K562 (cell line): ENCODE measurements around the gene WDR55. TPM values are rescaled to one million over a fixed set of nuclear protein-coding genes. Genes with fewer than 3 reads are reported as not detected.

ENCODE experiments used
- CHCHD3 ChIP-seq: fragments of 250-450 bp; sonication (Bioruptor Pico); IDR thresholded peaks from 2 replicates; pipeline ENCODE4 v2.1.2; 2022; ENCODE audit warnings: mild to moderate bottlenecking
- EP400 ChIP-seq: fragments of 450-650 bp; IDR thresholded peaks from 2 replicates; pipeline ENCODE4 v1.6.1; 2017; ENCODE audit warnings: antibody characterized with exemption, mild to moderate bottlenecking, moderate library complexity
- FOXA3 ChIP-seq, 2 experiments: fragments of 450-650 bp in 1 of 2; sonication (generic) in 1 of 2; formaldehyde crosslinking; IDR thresholded peaks in 1 of 2; conservative IDR thresholded peaks in 1 of 2; 2 replicates each; pipeline versions ENCODE4 v1.4.0 to v1.8.0; 2020 to 2022; ENCODE audit warnings: mild to moderate bottlenecking in 2 of 2, missing genetic modification reagents in 1 of 2
- KLF10 ChIP-seq: fragments of 250-450 bp; sonication (Bioruptor Pico); IDR thresholded peaks from 2 replicates; pipeline ENCODE4 v1.6.1; 2021; ENCODE audit warnings: matching md5 sums
- L3MBTL2 ChIP-seq: fragments of 450-650 bp; IDR thresholded peaks from 2 replicates; pipeline ENCODE4 v1.6.1; 2016; ENCODE audit warnings: mild to moderate bottlenecking, moderate library complexity
- NFRKB ChIP-seq: fragments of 450-650 bp; IDR thresholded peaks from 2 replicates; pipeline ENCODE4 v1.6.1; 2016; ENCODE audit warnings: low read depth
- RAD51 ChIP-seq: fragments of 450-650 bp; IDR thresholded peaks from 2 replicates; pipeline ENCODE4 v1.7.1; 2016; ENCODE audit warnings: low read depth, mild to moderate bottlenecking, borderline replicate concordance
- RBM15 ChIP-seq: fragments of 200-400 bp; formaldehyde crosslinking; IDR thresholded peaks from 2 replicates; pipeline ENCODE4 v1.6.1; 2018; ENCODE audit warnings: mild to moderate bottlenecking, low read length, moderate library complexity; ENCODE audit not compliant: insufficient read depth
- STAT5B ChIP-seq: fragments of 250-450 bp; sonication (Bioruptor Pico); IDR thresholded peaks from 2 replicates; pipeline ENCODE4 v1.8.0; 2021; ENCODE audit warnings: mild to moderate bottlenecking, inconsistent platforms
- YBX1 ChIP-seq: fragments of 450-650 bp; IDR thresholded peaks from 2 replicates; pipeline ENCODE4 v1.7.1; 2016; ENCODE audit warnings: mild to moderate bottlenecking
- YY1 ChIP-seq, 3 experiments: IDR thresholded peaks; 2 replicates each; pipeline ENCODE4 v1.6.1; 2011; ENCODE audit warnings: low read length in 2 of 3, mild to moderate bottlenecking in 2 of 3, moderate library complexity in 2 of 3, borderline replicate concordance in 1 of 3, control low read depth in 1 of 3, low read depth in 1 of 3; ENCODE audit not compliant: insufficient read depth in 3 of 3, insufficient replicate concordance in 2 of 3, control insufficient read depth in 1 of 3, insufficient read length in 1 of 3; ENCODE audit errors: extremely low read depth in 1 of 3
- polyA plus RNA-seq, 8 experiments: library from polyadenylated mRNA; depleted of rRNA in 4 of 8; stranded (reverse) in 5 of 8; unstranded in 3 of 8; fragments of >200 nt; fragmentation: Nextera tagmentation in 2 of 8; fragmentation: Illumina TruSeq in 1 of 8; extraction: Ambion mirVana in 2 of 8; extraction: Trizol in 1 of 8; gene quantifications; 2 replicates each; pipeline versions ENCODE4 v1.2.1 to v1.2.3, GENCODE V29; 2011 to 2014; ENCODE audit warnings: inconsistent platforms in 1 of 8, missing spikeins in 1 of 8
- total RNA-seq, 7 experiments: library from RNA; depleted of rRNA in 6 of 7; stranded (reverse); fragments of >200 nt in 6 of 7; fragmentation: Illumina TruSeq in 2 of 7; extraction: Trizol in 2 of 7; gene quantifications; 2 replicates each; pipeline versions ENCODE4 v1.2.1 to v1.2.3, GENCODE V29; 2011 to 2021; ENCODE audit warnings: low replicate concordance in 1 of 7
- TF ChIP-seq, protein P1 (sequence below): fragments of 250-450 bp; sonication (Bioruptor Pico); IDR thresholded peaks from 2 replicates; pipeline ENCODE4 v1.4.0; 2020; ENCODE audit warnings: mild to moderate bottlenecking, moderate library complexity, borderline replicate concordance
- TF ChIP-seq, protein P2 (sequence below), 2 experiments: fragments of 150-350 bp in 1 of 2; IDR thresholded peaks; 2 replicates each; pipeline ENCODE4 v1.6.1; 2012 to 2016; ENCODE audit warnings: low read depth in 2 of 2, low read length in 2 of 2, mild to moderate bottlenecking in 1 of 2, moderate library complexity in 1 of 2
- TF ChIP-seq, protein P3 (sequence below): fragments of 250-450 bp; sonication (Bioruptor Pico); IDR thresholded peaks from 2 replicates; pipeline ENCODE4 v1.8.0; 2021; ENCODE audit warnings: moderate library complexity, mild to moderate bottlenecking, inconsistent platforms
- TF ChIP-seq, protein P4 (sequence below): fragments of 450-650 bp; IDR thresholded peaks from one replicate; pipeline ENCODE4 v1.6.1; 2018; ENCODE audit warnings: mild to moderate bottlenecking, moderate library complexity; ENCODE audit not compliant: partially characterized antibody
- TF ChIP-seq, protein P5 (sequence below): sonication (generic); formaldehyde crosslinking; IDR thresholded peaks from 2 replicates; pipeline ENCODE4 v1.8.0; 2022; ENCODE audit warnings: missing genetic modification reagents, mild to moderate bottlenecking, moderate library complexity, borderline replicate concordance

Gene WDR55
- total and polyA plus RNA-seq, 9 of the 15 experiments (the other 6 are each of a cell fraction or from before 2014, with no cell fraction given): 5.2 to 45.0 (median 29.3) TPM

DNA sequence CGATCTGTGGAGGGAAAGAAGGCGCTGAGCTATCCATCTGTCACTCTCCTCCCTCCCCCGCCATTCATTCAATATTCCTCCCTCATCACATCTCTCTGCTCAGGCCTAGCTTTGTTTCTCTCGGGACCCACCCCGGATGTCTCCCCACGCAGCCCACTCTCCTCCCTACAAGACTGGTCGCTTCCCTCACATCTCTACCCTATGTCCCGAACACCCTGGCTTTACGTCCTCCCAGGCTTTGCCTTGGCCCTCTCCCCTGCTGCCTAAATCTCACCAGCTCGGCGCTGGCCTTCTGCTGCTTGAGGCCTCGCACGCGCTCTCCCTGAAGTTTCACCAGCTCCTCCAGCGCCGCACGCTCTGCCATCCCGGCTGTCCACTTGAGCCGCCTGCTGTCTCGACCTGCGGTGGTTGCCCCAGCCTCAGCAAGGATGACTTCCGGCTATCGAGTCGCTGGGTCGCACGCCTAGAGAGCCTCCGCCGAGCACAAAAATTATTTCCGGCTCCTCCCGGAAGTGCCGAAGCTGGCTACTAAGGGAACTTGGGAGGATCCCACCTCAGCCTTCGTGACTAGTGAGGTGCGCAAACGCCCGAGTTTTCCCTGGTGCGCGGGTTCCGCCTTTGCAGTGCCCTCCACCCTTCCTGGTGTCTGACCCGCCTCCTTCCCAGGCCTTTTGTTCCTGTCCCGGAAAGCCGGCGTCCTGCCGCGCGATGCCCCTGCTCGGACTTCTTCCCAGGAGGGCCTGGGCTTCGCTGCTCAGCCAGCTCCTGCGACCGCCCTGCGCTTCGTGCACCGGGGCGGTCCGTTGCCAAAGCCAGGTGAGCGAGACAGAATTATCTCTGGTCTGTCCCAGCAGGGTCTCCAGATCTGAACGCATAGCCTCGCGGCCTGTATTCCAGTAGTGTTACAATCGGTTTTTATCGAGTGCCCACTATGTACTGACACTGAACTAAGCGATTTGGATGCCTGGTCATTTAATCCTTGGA lies 26.5 kb downstream of the WDR55 start, which contains the start of the genes HARS1 and HARS2 (continued):
- TF ChIP-seq, protein P1, sequence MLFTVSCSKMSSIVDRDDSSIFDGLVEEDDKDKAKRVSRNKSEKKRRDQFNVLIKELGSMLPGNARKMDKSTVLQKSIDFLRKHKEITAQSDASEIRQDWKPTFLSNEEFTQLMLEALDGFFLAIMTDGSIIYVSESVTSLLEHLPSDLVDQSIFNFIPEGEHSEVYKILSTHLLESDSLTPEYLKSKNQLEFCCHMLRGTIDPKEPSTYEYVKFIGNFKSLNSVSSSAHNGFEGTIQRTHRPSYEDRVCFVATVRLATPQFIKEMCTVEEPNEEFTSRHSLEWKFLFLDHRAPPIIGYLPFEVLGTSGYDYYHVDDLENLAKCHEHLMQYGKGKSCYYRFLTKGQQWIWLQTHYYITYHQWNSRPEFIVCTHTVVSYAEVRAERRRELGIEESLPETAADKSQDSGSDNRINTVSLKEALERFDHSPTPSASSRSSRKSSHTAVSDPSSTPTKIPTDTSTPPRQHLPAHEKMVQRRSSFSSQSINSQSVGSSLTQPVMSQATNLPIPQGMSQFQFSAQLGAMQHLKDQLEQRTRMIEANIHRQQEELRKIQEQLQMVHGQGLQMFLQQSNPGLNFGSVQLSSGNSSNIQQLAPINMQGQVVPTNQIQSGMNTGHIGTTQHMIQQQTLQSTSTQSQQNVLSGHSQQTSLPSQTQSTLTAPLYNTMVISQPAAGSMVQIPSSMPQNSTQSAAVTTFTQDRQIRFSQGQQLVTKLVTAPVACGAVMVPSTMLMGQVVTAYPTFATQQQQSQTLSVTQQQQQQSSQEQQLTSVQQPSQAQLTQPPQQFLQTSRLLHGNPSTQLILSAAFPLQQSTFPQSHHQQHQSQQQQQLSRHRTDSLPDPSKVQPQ (CRISPR knock-in tag): no peak
- TF ChIP-seq RBM15: no peak
- no peak for TF ChIP-seq CHCHD3
- no peak for TF ChIP-seq STAT5B
- TF ChIP-seq, protein P2, sequence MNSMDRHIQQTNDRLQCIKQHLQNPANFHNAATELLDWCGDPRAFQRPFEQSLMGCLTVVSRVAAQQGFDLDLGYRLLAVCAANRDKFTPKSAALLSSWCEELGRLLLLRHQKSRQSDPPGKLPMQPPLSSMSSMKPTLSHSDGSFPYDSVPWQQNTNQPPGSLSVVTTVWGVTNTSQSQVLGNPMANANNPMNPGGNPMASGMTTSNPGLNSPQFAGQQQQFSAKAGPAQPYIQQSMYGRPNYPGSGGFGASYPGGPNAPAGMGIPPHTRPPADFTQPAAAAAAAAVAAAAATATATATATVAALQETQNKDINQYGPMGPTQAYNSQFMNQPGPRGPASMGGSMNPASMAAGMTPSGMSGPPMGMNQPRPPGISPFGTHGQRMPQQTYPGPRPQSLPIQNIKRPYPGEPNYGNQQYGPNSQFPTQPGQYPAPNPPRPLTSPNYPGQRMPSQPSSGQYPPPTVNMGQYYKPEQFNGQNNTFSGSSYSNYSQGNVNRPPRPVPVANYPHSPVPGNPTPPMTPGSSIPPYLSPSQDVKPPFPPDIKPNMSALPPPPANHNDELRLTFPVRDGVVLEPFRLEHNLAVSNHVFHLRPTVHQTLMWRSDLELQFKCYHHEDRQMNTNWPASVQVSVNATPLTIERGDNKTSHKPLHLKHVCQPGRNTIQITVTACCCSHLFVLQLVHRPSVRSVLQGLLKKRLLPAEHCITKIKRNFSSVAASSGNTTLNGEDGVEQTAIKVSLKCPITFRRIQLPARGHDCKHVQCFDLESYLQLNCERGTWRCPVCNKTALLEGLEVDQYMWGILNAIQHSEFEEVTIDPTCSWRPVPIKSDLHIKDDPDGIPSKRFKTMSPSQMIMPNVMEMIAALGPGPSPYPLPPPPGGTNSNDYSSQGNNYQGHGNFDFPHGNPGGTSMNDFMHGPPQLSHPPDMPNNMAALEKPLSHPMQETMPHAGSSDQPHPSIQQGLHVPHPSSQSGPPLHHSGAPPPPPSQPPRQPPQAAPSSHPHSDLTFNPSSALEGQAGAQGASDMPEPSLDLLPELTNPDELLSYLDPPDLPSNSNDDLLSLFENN (IDR thresholded peaks at IDR 0.05; ENCODE audit: low read depth in 2 of 2, low read length in 2 of 2): peak in 1 of 2 experiments; percentile 61; a peak in 1 of 4 replicates
- no peak for TF ChIP-seq KLF10
- TF ChIP-seq, protein P3, sequence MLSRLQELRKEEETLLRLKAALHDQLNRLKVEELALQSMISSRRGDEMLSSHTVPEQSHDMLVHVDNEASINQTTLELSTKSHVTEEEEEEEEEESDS (CRISPR knock-in tag): no peak
- TF ChIP-seq YBX1: no peak
- TF ChIP-seq FOXA3 (CRISPR knock-in tag; conservative IDR thresholded peaks at IDR 0.05 in 1 of 2, IDR thresholded peaks at IDR 0.05 in 1 of 2): peak in 1 of 2 experiments; percentile 26; a peak in 1 of 4 replicates
- TF ChIP-seq RAD51: no peak
- peak; percentile 95 for TF ChIP-seq EP400
- TF ChIP-seq L3MBTL2: peak; percentile 90
- TF ChIP-seq, protein P4, sequence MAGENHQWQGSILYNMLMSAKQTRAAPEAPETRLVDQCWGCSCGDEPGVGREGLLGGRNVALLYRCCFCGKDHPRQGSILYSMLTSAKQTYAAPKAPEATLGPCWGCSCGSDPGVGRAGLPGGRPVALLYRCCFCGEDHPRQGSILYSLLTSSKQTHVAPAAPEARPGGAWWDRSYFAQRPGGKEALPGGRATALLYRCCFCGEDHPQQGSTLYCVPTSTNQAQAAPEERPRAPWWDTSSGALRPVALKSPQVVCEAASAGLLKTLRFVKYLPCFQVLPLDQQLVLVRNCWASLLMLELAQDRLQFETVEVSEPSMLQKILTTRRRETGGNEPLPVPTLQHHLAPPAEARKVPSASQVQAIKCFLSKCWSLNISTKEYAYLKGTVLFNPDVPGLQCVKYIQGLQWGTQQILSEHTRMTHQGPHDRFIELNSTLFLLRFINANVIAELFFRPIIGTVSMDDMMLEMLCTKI: no peak
- peak; percentile 80 for TF ChIP-seq NFRKB
- TF ChIP-seq, protein P5, sequence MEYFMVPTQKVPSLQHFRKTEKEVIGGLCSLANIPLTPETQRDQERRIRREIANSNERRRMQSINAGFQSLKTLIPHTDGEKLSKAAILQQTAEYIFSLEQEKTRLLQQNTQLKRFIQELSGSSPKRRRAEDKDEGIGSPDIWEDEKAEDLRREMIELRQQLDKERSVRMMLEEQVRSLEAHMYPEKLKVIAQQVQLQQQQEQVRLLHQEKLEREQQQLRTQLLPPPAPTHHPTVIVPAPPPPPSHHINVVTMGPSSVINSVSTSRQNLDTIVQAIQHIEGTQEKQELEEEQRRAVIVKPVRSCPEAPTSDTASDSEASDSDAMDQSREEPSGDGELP: peak; percentile 90
- peak in 1 of 3 experiments; percentile 65 for TF ChIP-seq YY1 (IDR thresholded peaks at IDR 0.05; ENCODE audit: borderline replicate concordance in 1 of 3, control insufficient read depth in 1 of 3, extremely low read depth in 1 of 3, insufficient read depth in 3 of 3, insufficient read length in 1 of 3, insufficient replicate concordance in 2 of 3, low read depth in 1 of 3, low read length in 2 of 3)
